Measurements from ENCODE around the gene HIBADH.

DNA sequence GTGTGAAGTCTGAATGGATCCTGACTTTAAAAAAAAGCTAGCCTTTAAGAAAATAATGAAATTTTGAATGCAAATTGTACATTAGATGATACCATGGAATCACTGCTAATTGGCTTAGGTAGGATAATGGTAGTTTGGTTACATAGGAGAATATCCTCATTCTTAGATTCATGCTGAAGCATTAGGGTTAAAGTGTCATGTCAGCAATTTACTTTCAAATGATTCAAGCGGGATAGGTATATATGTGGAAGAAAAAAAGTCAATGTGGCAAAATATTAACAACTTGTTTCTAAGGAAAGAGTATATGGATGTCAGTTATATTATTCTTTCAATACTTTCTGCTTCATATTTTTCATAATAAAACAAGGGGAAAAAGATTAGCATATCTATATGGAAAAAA, 7.5 kb downstream of the HIBADH start:
- no peak for TF ChIP-seq EZH2 (IDR thresholded peaks at IDR 0.05; ENCODE audit: low read length)
- TF ChIP-seq, protein P1, sequence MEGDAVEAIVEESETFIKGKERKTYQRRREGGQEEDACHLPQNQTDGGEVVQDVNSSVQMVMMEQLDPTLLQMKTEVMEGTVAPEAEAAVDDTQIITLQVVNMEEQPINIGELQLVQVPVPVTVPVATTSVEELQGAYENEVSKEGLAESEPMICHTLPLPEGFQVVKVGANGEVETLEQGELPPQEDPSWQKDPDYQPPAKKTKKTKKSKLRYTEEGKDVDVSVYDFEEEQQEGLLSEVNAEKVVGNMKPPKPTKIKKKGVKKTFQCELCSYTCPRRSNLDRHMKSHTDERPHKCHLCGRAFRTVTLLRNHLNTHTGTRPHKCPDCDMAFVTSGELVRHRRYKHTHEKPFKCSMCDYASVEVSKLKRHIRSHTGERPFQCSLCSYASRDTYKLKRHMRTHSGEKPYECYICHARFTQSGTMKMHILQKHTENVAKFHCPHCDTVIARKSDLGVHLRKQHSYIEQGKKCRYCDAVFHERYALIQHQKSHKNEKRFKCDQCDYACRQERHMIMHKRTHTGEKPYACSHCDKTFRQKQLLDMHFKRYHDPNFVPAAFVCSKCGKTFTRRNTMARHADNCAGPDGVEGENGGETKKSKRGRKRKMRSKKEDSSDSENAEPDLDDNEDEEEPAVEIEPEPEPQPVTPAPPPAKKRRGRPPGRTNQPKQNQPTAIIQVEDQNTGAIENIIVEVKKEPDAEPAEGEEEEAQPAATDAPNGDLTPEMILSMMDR (optimal IDR thresholded peaks at IDR 0.05 in 1 of 3, IDR thresholded peaks at IDR 0.05 in 1 of 3, conservative IDR thresholded peaks at IDR 0.05 in 1 of 3; ENCODE audit: extremely low read depth in 1 of 3, insufficient read depth in 2 of 3, low read length in 3 of 3) = no peak
